Neural progenitor cell (in vitro differentiated cells): Measurements from ENCODE around the gene IL6R.

Experiments
- EZH2 ChIP-seq: fragments of 200-600 bp; sonication (generic); IDR thresholded peaks from 2 replicates; pipeline ENCODE4 v1.6.1; 2017; ENCODE audit warnings: antibody characterized with exemption, mild to moderate bottlenecking, moderate library complexity
- TF ChIP-seq, protein P1 (sequence below): fragments of 200-600 bp; sonication (generic); IDR thresholded peaks from 2 replicates; pipeline ENCODE4 v1.5.1; 2017; ENCODE audit warnings: antibody characterized with exemption, mild to moderate bottlenecking

DNA sequence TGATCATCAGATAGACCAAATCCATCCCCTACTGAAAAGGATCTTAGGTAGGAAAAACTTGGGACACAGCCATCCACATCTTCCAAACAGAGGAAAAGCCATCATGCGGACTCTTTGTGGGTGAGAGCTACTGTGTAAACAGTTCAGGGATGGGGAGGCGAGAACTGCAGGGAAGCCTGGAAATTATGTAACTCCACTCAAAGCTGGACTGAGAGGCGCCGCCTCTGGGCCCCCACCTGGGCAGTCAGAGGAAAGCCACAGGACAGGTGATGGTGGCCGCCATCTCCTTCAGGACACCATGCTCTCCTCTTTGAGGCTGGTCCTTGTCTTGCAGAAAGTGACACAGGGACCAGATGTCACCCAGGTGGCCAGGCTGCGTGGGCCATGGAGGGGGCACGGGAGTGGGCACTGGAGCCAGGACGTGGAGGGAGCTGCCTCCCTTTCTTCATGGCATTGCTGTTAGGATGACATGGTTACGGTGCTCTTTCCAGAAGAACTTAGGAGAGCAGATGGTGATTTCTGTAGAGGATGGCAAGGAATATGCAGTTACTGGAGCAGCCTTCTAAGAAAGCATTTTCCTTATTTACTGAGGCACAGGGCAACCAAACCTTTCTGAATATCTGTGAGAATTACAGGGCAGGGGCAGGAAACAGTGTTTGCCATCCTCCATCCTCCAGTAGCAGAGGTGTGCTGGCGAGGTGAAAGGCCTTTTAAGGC, 64.9 kb downstream of the IL6R start:
- TF ChIP-seq, protein P1, sequence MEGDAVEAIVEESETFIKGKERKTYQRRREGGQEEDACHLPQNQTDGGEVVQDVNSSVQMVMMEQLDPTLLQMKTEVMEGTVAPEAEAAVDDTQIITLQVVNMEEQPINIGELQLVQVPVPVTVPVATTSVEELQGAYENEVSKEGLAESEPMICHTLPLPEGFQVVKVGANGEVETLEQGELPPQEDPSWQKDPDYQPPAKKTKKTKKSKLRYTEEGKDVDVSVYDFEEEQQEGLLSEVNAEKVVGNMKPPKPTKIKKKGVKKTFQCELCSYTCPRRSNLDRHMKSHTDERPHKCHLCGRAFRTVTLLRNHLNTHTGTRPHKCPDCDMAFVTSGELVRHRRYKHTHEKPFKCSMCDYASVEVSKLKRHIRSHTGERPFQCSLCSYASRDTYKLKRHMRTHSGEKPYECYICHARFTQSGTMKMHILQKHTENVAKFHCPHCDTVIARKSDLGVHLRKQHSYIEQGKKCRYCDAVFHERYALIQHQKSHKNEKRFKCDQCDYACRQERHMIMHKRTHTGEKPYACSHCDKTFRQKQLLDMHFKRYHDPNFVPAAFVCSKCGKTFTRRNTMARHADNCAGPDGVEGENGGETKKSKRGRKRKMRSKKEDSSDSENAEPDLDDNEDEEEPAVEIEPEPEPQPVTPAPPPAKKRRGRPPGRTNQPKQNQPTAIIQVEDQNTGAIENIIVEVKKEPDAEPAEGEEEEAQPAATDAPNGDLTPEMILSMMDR: no peak
- TF ChIP-seq EZH2: no peak
